Esophagus squamous epithelium (tissue), 5 donors: Measurements from ENCODE around the gene GLIPR2. TPM values are rescaled to one million over a fixed set of nuclear protein-coding genes. Genes with fewer than 3 reads are reported as not detected.
A peak's percentile ranks its signal among the peaks of the same experiment; 100 is the strongest.
"Not testable (repeated sequence)": the region's sequence is repeated elsewhere in the genome, so short reads cannot be mapped to it uniquely, and the experiment has no call there.

Experiments used
- DNase-seq: peaks from one replicate; lab custom pipeline; 2025; lab: John Stamatoyannopoulos, UW
- H3K27ac ChIP-seq, 4 donors: fragments of 200-600 bp; sonication (generic); one replicate each; pipeline ENCODE4 v1.5.1; 2016 to 2019; ENCODE audit warnings: mild to moderate bottlenecking in 1 of 4
- H3K27me3 ChIP-seq, 4 donors: fragments of 200-600 bp; sonication (generic); 1 replicate in 3 of 4; 2 replicates in 1 of 4; pipeline versions ENCODE4 v1.5.1 to v1.6.0; 2017 to 2021; ENCODE audit warnings: antibody characterized with exemption in 1 of 4
- H3K36me3 ChIP-seq, 3 donors: fragments of 200-600 bp; sonication (generic); one replicate each; pipeline ENCODE4 v1.5.1; 2016 to 2019
- H3K4me1 ChIP-seq, 3 donors: fragments of 200-600 bp; sonication (generic); one replicate each; pipeline ENCODE4 v1.5.1; 2017 to 2019
- H3K4me3 ChIP-seq, 4 donors: fragments of 200-600 bp; sonication (generic); 1 replicate in 3 of 4; 2 replicates in 1 of 4; pipeline ENCODE4 v1.5.1; 2016 to 2019; ENCODE audit warnings: mild to moderate bottlenecking in 2 of 4, moderate library complexity in 1 of 4
- H3K9me3 ChIP-seq, 3 donors: fragments of 200-600 bp; sonication (generic); one replicate each; pipeline ENCODE4 v1.5.1; 2016 to 2019
- CTCF ChIP-seq, 6 experiments: fragments of 450-650 bp in 4 of 6; fragments of 200-600 bp in 2 of 6; sonication (generic) in 2 of 6; IDR thresholded peaks; one replicate each; pipeline ENCODE4 v1.5.1; 2016 to 2019; ENCODE audit warnings: antibody characterized with exemption in 6 of 6, mild to moderate bottlenecking in 4 of 6, moderate library complexity in 4 of 6
- POLR2A ChIP-seq, 4 donors: fragments of 450-650 bp; IDR thresholded peaks; one replicate each; pipeline ENCODE4 v1.6.1; 2017; ENCODE audit warnings: antibody characterized with exemption in 4 of 4, mild to moderate bottlenecking in 4 of 4, moderate library complexity in 3 of 4
- WGBS, 2 donors: methylation state at CpG; one replicate each; pipeline ENCODE4 v1.1.5; 2018; 5-methylcytosine and 5-hydroxymethylcytosine counted together
- intact Hi-C: fragments of 100-400 bp; cut with DNase I; formaldehyde crosslinking; loops from one replicate; pipeline ENCODE4 v1.15.0; 2022
- total RNA-seq, 4 donors: library from RNA; depleted of rRNA; stranded (reverse); fragments of >200 nt; gene quantifications; one replicate each; pipeline ENCODE4 v1.1.0, GENCODE V29; 2016
- donor health status: DM: yes; HTN: yes; CAD: no.

Gene GLIPR2
- total RNA-seq = 10 to 100 TPM in 1 of 4 donors, 1 to 10 TPM in 2, under 1 TPM in 1; 0.61 to 13.4 (median 6.0) TPM

- peak; percentile 31 for DNase-seq
These were observed at the start of gene GLIPR2 for GRCh38 chr9:36136272-36136893. TSS of gene GLIPR2 (plus strand) at chr9:36136733. CDS start at chr9:36136779, 46 bp downstream.

GRCh38 chr9:36087054-36087453, 49.5 kb upstream of the GLIPR2 start:
- H3K27me3 ChIP-seq, DNase-seq, H3K36me3 ChIP-seq, H3K9me3 ChIP-seq, H3K4me1 ChIP-seq, H3K27ac ChIP-seq, intact Hi-C loops, H3K4me3 ChIP-seq: not testable (repeated sequence)

More at GRCh38 chr9:36136272-36136893, at the start of gene GLIPR2:
- no CpG with 5 or more reads among the region's 83 CpGs for WGBS, 2 donors
- TF ChIP-seq POLR2A (IDR thresholded peaks at IDR 0.05) (peak in 3 of 4 donors; percentile 30 to 92 (median 86)), CTCF (IDR thresholded peaks at IDR 0.05) (peak in 2 of 6 experiments; percentile 22 to 37)
- intact Hi-C loops = no loop called here
- Histone ChIP-seq H3K4me3 (peak within 1 kb of the TSS; percentile 57 to 87 (median 68)), H3K27ac (peak within 1 kb of the TSS; percentile 68 to 90 (median 79)), H3K9me3 (no peaks in the 10 kb centered on the region), H3K36me3 (no peaks in the 10 kb centered on the region), H3K4me1 (peaks cover 29 to 76% (median 39%) of the 10 kb centered on the region in 3 donors), H3K27me3 (peaks cover 0 to 30% (median 0%) of the 10 kb centered on the region in 4 donors)

GRCh38 chr9:36088020-36088419, 48.5 kb upstream of the GLIPR2 start:
- H3K4me1 ChIP-seq = peaks cover 0 to 4% (median 0%) of the 10 kb centered on the region in 3 donors
- WGBS, 2 donors = 82 to 95% methylated on average over 3 of the region's 3 CpGs
- no peak overlapping the region for H3K4me3 ChIP-seq
- TF ChIP-seq POLR2A (IDR thresholded peaks at IDR 0.05) (no peak), CTCF (IDR thresholded peaks at IDR 0.05) (no peak)
- H3K9me3 ChIP-seq = no peaks in the 10 kb centered on the region
- no peak for DNase-seq
- no peak overlapping the region for H3K27ac ChIP-seq
- no peaks in the 10 kb centered on the region for H3K27me3 ChIP-seq
- H3K36me3 ChIP-seq = no peaks in the 10 kb centered on the region
- intact Hi-C loops = no loop called here

- peaks cover 0 to 4% (median 0%) of the 10 kb centered on the region in 3 donors for H3K4me1 ChIP-seq
- no peak overlapping the region for H3K4me3 ChIP-seq
- TF ChIP-seq POLR2A (IDR thresholded peaks at IDR 0.05) (no peak), CTCF (IDR thresholded peaks at IDR 0.05) (no peak)
- 30 to 39% methylated on average over 8 of the region's 8 CpGs for WGBS, 2 donors
- H3K27me3 ChIP-seq = no peaks in the 10 kb centered on the region
- no peaks in the 10 kb centered on the region for H3K36me3 ChIP-seq
- no peaks in the 10 kb centered on the region for H3K9me3 ChIP-seq
- no peak overlapping the region for H3K27ac ChIP-seq
- DNase-seq = no peak
- intact Hi-C loops = no loop called here
These were observed 45.2 kb upstream of the GLIPR2 start for GRCh38 chr9:36091026-36091953.

- Histone ChIP-seq H3K9me3 (no peaks in the 10 kb centered on the region), H3K4me3 (no peak overlapping the region), H3K36me3 (no peaks in the 10 kb centered on the region), H3K27me3 (no peaks in the 10 kb centered on the region), H3K27ac (no peak overlapping the region), H3K4me1 (peaks cover 0 to 4% (median 0%) of the 10 kb centered on the region in 3 donors)
- intact Hi-C loops = no loop called here
- TF ChIP-seq CTCF (IDR thresholded peaks at IDR 0.05) (no peak), POLR2A (IDR thresholded peaks at IDR 0.05) (no peak)
- WGBS, 2 donors = 96 to 100% methylated on average over 1 of the region's 1 CpG
- no peak for DNase-seq
These were observed 44.5 kb upstream of the GLIPR2 start for GRCh38 chr9:36092014-36092413.
